PC-9 (cell line): ENCODE results near the gene ADAMTS12. TPM values are rescaled to one million over a fixed set of nuclear protein-coding genes. Genes with fewer than 3 reads are reported as not detected.

Experiments used
- BruUV-seq: library from RNA; stranded (reverse); fragments of 400-500 nt; replicated peaks from 2 replicates; lab custom pipeline; 2021; lab: Mats Ljungman, UMichigan
- CTCF ChIA-PET: fragments of 300-600 bp; sonication (Branson Sonifier 250); formaldehyde crosslinking; loops from one replicate; lab custom pipeline; 2022; ENCODE audit warnings: antibody characterized with exemption; lab: Charles Lee
- POLR2A ChIA-PET: fragments of 300-600 bp; sonication (Branson Sonifier 250); formaldehyde crosslinking; loops from one replicate; lab custom pipeline; 2022; ENCODE audit warnings: antibody characterized with exemption; ENCODE audit not compliant: unreplicated experiment; lab: Charles Lee
- DNase-seq, 2 experiments: peaks; one replicate each; pipeline versions ENCODE4 v3.0.0 to v3.0.0-alpha.2; 2015 to 2022; ENCODE audit warnings: mixed read lengths in 1 of 2
- H2AFZ ChIP-seq: fragments of 200-600 bp; sonication (generic); 2 replicates; pipeline ENCODE4 v1.8.1; 2017; ENCODE audit warnings: antibody characterized with exemption
- H3F3A ChIP-seq: fragments of 200-600 bp; sonication (generic); 2 replicates; pipeline ENCODE4 v1.8.1; 2017; ENCODE audit warnings: antibody characterized with exemption, mild to moderate bottlenecking, low read depth; ENCODE audit not compliant: insufficient read depth
- H3K27ac ChIP-seq: fragments of 200-600 bp; sonication (generic); 2 replicates; pipeline ENCODE4 v1.6.1; 2016; ENCODE audit warnings: mixed run types
- H3K27me3 ChIP-seq: fragments of 200-600 bp; sonication (generic); 2 replicates; pipeline ENCODE4 v1.6.1; 2016; ENCODE audit warnings: low read depth, mixed run types; ENCODE audit not compliant: insufficient read depth
- H3K36me3 ChIP-seq: fragments of 200-600 bp; sonication (generic); 2 replicates; pipeline ENCODE4 v1.6.1; 2016; ENCODE audit warnings: low read depth, mixed run types
- H3K4me1 ChIP-seq: fragments of 200-600 bp; sonication (generic); replicated peaks from 2 replicates; pipeline ENCODE4 v1.6.1; 2016; ENCODE audit warnings: mixed run types; ENCODE audit not compliant: insufficient read depth
- H3K4me2 ChIP-seq: fragments of 200-600 bp; sonication (generic); 2 replicates; pipeline ENCODE4 v1.6.1; 2017; ENCODE audit warnings: mixed run types
- H3K4me3 ChIP-seq: fragments of 200-600 bp; sonication (generic); 2 replicates; pipeline ENCODE4 v1.6.1; 2016; ENCODE audit warnings: mixed run types
- H3K79me2 ChIP-seq: fragments of 200-600 bp; sonication (generic); 2 replicates; pipeline ENCODE4 v1.6.1; 2017; ENCODE audit warnings: low read depth, mixed run types
- H3K9me2 ChIP-seq: fragments of 200-600 bp; sonication (generic); 2 replicates; pipeline ENCODE4 v1.8.1; 2017; ENCODE audit warnings: mild to moderate bottlenecking; ENCODE audit not compliant: insufficient read depth
- H3K9me3 ChIP-seq: fragments of 200-600 bp; sonication (generic); 2 replicates; pipeline ENCODE4 v1.8.1; 2016; ENCODE audit warnings: low read depth; ENCODE audit not compliant: insufficient read depth
- H4K20me1 ChIP-seq: fragments of 200-600 bp; sonication (generic); 2 replicates; pipeline ENCODE4 v1.8.1; 2017; ENCODE audit not compliant: insufficient read depth
- CTCF ChIP-seq: fragments of 200-600 bp; sonication (generic); conservative IDR thresholded peaks from 2 replicates; pipeline ENCODE4 v1.6.1; 2017; ENCODE audit warnings: mixed run types, antibody characterized with exemption, mild to moderate bottlenecking, moderate library complexity
- EZH2 ChIP-seq: fragments of 200-600 bp; sonication (generic); IDR thresholded peaks from 2 replicates; pipeline ENCODE4 v1.8.0; 2017; ENCODE audit warnings: antibody characterized with exemption, low read depth
- intact Hi-C: fragments of 100-400 bp; cut with micrococcal nuclease; formaldehyde crosslinking; loops from one replicate; pipeline ENCODE4 v1.10.0; 2022; ENCODE audit not compliant: unreplicated experiment
- total RNA-seq: library from RNA; stranded (reverse); gene quantifications from 2 replicates; pipeline ENCODE4 v1.2.3, GENCODE V29; 2021

ADAMTS12 gene
- total RNA-seq, 1 experiment from 2014 or later, result 103 TPM

- H3K36me3 ChIP-seq, result peaks cover 15% of the 10 kb centered on the region
- H3K4me1 ChIP-seq, result no peaks in the 10 kb centered on the region
- ChIA-PET CTCF (no interaction called here), POLR2A (no interaction called here)
- H3K79me2 ChIP-seq, result no peaks in the 10 kb centered on the region
- H3K9me2 ChIP-seq, result no peaks in the 10 kb centered on the region
- H2AFZ ChIP-seq, result no peak overlapping the region
- H3F3A ChIP-seq, result peaks cover 4% of the 10 kb centered on the region; the same call in 1 of the 2 replicates
- no peaks in the 10 kb centered on the region for H3K27me3 ChIP-seq
- TF ChIP-seq EZH2 (no peak), CTCF (no peak)
- no peak overlapping the region for H3K4me3 ChIP-seq
- H4K20me1 ChIP-seq, result no peaks in the 10 kb centered on the region
- H3K9me3 ChIP-seq, result no peaks in the 10 kb centered on the region
- H3K27ac ChIP-seq, result no peak overlapping the region
- intact Hi-C loops, result no loop called here
- peak in 1 of 2 experiments; percentile 12 for DNase-seq
- no peak overlapping the region for H3K4me2 ChIP-seq
- BruUV-seq, result no TSS peak
Measured at GRCh38 chr5:33601881-33602280, 289.9 kb downstream of the ADAMTS12 start.

DNA sequence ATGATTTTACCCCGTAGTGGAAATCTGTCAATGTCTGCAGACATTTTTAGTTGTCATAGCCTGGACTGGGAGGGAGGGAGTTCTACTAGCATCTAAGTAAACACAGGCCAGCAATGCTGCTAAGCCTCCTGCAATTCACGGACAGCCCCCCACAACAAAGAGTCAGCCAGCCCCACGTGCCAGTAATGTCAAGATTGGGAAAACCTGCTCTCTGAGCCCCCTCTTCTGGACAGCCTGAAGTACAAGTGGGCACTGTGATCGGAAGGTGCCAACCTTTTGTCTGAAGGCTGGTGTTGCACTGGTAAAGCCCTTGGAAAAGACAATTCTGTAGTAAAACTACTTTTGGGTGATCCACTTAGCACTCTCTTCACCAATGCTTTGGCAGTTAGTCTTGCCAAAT is 296.5 kb downstream of the ADAMTS12 start:
- Histone ChIP-seq H3K79me2 (no peaks in the 10 kb centered on the region), H4K20me1 (no peaks in the 10 kb centered on the region), H3K27ac (no peak overlapping the region), H3K4me1 (no peaks in the 10 kb centered on the region), H3F3A (no peaks in the 10 kb centered on the region), H3K4me2 (no peak overlapping the region), H3K9me3 (no peaks in the 10 kb centered on the region), H2AFZ (no peak overlapping the region), H3K36me3 (0 out of 2 replicates have a peak, but pooled peaks cover 12% of the 10 kb centered on the region), H3K4me3 (no peak overlapping the region), H3K9me2 (no peaks in the 10 kb centered on the region), H3K27me3 (no peaks in the 10 kb centered on the region)
- POLR2A ChIA-PET, result no interaction called here
- intact Hi-C loops, result no loop called here
- no peak for DNase-seq
- no TSS peak for BruUV-seq
- CTCF ChIA-PET, result no interaction called here
- no peak for TF ChIP-seq EZH2
- TF ChIP-seq CTCF, result no peak

GRCh38 chr5:33594006-33594405 is 297.8 kb downstream of the ADAMTS12 start:
- CTCF ChIA-PET, result no interaction called here
- no peaks in the 10 kb centered on the region for H4K20me1 ChIP-seq
- TF ChIP-seq CTCF (no peak), EZH2 (no peak)
- no peak for DNase-seq
- intact Hi-C loops, result no loop called here
- POLR2A ChIA-PET, result no interaction called here
- no peaks in the 10 kb centered on the region for H3K79me2 ChIP-seq
- H3F3A ChIP-seq, result no peaks in the 10 kb centered on the region
- H3K27me3 ChIP-seq, result no peaks in the 10 kb centered on the region
- no TSS peak for BruUV-seq
- H3K4me3 ChIP-seq, result no peak overlapping the region
- H3K9me2 ChIP-seq, result no peaks in the 10 kb centered on the region
- H3K4me2 ChIP-seq, result no peak overlapping the region
- no peak overlapping the region for H3K27ac ChIP-seq
- 0 out of 2 replicates have a peak, but pooled peaks cover 12% of the 10 kb centered on the region for H3K36me3 ChIP-seq
- H2AFZ ChIP-seq, result no peak overlapping the region
- H3K4me1 ChIP-seq, result no peaks in the 10 kb centered on the region
- H3K9me3 ChIP-seq, result no peaks in the 10 kb centered on the region
